T follicular helper cell (primary cell): ENCODE results near the gene TSHR.
"Not testable (repeated sequence)": the region's sequence is repeated elsewhere in the genome, so short reads cannot be mapped to it uniquely, and the experiment has no call there.

Experiments
- DNase-seq: peaks from one replicate; pipeline ENCODE4 v3.0.0-alpha.2; 2020; ENCODE audit warnings: low read depth

Gene TSHR

GRCh38 chr14:80951491-80951890 is 3.9 kb upstream of the TSHR start:
- DNase-seq: no peak

DNA sequence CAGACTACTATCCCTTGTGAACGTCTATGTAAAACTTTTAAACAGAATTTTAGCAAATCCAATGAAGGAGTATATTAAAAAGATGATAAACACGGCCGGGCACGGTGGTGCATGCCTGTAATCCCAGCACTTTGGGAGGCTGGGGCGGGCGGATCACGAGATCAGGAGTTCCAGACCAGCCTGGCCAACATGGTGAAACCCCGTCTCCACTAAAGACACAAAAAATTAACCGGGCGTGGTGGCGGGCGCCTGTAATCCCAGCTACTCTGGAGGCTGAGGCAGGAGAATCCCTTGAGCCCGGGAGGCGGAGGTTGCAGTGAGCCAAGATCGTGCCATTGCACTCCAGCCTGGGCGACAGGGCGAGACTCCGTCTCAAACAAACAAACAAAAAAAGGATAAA is 2.2 kb upstream of the TSHR start:
- not testable (repeated sequence) for DNase-seq

- peak; percentile 62 for DNase-seq
Measured at GRCh38 chr14:80954687-80955299, 628 bp upstream of the TSHR start.

GRCh38 chr14:80956102-80956501 is 681 bp downstream of the TSHR start:
- no peak for DNase-seq

GRCh38 chr14:80956922-80957321 is 1.5 kb downstream of the TSHR start:
- no peak for DNase-seq

- no peak for DNase-seq
Measured at GRCh38 chr14:80957613-80958012, 2.2 kb downstream of the TSHR start.

DNA sequence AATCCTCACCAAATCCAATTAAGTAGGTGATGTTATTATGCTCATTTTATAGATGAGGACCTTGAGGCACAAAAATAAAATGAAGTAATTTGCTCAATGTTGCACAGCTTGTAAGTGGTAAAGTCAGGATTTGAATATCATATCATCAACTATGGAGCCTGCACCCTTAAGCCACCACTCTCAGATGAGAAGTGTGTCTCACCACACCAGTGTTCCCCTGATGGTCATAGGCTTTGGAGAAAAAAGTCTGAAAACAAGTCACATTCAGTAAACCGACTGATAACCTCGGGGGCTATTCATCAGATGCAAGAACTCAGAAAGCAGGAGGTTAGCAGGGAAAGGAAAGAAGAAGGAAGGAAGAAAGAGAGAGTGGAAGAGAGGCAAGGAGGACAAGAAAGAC is 2.8 kb downstream of the TSHR start:
- DNase-seq: no peak

DNA sequence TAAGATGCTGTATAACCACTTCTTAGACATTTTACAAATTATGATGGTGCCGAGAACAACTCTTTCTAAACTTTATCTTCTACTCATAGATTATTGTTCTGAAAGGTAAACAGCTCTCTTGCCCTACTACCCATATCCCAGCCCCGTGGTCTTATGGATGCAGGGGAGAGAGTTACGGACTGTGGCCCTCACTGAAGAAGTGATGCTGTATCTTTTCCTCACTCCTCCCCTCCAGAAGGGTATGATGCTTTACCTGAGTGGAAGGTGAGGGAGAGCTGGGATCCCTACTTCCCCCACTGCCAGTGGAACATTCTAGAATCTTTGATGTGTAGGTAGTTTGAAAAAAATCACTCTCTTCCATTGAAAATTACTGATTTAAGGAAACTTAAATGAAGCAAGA is 3.5 kb downstream of the TSHR start:
- DNase-seq: no peak

- DNase-seq: peak; percentile 24
Measured at GRCh38 chr14:80959496-80959895, 4.1 kb downstream of the TSHR start.

DNA sequence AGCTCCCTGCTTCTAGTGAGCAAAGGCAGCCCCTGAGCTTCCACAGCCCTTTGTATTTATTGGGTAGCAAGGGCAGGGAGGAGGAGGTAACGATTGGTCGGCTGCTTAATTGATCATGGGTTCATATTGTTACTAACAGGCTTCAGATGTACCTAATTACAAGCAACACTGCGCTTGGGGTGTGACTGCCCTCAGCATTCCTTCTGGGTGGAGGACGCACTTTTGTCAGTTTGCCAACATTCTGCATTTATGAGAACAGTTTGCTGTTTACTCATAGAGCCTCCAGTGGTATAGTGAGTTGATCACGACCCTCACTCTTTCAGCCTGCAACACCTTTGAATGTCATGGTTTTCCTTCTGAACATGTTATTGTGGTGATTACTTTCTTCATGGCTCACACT is 9.6 kb downstream of the TSHR start:
- no peak for DNase-seq

DNA sequence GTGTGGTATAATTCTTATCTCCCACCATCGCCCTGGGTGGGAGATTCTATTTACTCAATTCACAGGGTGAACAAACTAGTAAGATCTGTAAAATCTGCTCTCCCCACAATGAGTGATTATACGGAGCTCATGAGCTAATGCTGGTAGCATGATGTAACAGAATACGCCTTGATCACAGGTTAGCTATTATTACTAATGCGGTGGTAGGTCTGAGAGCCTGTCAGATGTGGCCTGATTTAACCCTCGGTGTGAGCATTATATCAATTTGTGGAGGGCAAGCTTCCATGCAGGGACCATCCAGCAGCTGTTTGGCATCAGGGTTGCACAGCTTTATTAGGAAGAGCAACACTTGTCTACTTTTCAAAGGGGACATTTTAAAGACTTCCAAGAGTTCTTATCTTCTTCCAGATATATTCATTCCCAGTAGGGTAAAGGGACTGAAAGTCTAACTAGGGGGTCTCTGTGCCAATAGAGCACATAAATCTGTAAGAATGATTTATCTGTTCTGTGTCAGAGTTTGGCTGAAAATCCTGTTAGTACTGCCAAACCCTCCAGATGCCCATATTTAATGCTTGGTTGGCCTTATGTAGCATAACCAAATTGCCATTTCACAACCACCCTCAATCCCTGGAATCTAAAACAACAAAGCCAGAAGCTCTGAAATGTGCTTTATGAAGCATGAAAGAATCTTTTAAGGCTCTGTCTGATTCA is 18.7 kb downstream of the TSHR start:
- no peak for DNase-seq

- no peak for DNase-seq
Measured at GRCh38 chr14:80974679-80975078, 19.3 kb downstream of the TSHR start.

GRCh38 chr14:80977221-80977620 is 21.8 kb downstream of the TSHR start:
- no peak for DNase-seq

DNA sequence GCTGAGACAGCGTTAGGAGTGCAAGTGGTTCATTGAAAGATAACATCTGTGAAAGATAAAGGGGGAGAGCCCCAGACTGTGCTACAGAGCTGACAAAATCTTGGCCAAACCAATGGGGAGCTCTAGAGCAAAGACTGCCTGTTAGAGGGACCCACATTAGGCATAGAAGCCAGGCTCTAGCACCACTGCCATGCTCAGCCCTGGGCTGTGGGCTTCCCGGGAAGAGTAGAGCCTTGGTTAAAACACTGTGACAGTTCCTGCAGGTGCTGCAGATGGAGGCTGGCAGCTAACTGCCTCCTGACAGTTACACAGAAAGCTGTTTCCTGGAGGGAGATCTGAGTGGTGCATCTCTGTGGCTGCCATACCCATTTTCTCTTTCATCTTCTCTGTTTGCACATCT is 23.0 kb downstream of the TSHR start:
- no peak for DNase-seq

GRCh38 chr14:80979951-80980350 is 24.5 kb downstream of the TSHR start:
- DNase-seq: no peak

DNA sequence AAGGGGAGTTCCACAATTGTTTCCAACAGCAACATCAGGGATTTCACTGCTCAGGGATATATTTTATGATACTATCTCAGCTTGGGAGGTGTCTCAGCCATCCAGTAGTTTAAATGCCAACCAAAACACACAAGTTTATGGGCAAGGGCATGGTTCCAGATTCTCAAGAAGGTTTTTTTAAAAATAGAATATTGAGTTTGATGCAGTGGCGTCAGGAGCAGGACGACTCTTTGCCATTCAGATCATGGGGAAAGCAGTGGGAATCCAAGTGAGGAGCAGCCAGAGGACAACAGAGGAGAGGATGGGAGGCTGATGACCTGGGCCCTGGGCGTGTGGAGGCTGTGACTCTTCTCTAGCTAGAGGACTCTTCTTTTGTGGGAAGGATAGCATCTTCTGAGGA is 25.7 kb downstream of the TSHR start:
- DNase-seq: no peak

DNA sequence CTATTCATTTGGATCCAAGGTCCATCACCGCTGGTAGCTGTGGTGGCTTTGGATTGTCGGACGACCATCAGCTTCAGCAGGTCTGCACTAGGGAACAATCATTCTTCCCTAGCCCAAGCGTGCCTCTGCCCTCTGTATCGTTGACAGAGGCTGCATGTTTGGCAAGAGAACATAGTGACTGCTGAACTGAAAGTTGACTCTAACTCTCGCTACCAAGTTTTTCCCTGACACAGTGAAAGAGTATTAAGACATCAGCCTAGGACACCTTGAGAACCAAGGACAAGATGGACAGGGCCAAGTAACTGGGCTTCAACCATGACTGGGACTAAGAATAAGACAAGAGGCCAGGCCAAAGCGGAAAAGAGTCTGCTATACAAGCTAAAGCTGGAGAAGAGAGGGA is 26.3 kb downstream of the TSHR start:
- no peak for DNase-seq

DNA sequence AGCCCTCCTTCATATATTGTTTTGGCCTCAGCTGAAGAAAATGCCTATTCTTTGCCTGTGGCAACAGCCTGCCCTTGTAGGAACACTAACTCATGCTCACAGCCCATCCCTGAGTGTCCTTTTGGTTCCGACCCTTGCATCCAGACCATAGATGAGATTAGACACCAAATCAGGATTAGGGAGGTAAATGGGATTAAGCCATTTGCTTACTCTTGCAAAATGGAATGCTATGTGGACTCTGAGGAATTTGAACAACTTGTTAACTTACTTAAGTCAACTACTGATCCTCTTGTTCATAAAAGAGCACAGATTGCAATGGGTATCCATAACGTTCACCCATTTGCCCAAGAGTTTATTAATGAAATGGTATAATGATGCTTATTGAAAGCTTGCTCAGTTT is 27.3 kb downstream of the TSHR start:
- no peak for DNase-seq

DNA sequence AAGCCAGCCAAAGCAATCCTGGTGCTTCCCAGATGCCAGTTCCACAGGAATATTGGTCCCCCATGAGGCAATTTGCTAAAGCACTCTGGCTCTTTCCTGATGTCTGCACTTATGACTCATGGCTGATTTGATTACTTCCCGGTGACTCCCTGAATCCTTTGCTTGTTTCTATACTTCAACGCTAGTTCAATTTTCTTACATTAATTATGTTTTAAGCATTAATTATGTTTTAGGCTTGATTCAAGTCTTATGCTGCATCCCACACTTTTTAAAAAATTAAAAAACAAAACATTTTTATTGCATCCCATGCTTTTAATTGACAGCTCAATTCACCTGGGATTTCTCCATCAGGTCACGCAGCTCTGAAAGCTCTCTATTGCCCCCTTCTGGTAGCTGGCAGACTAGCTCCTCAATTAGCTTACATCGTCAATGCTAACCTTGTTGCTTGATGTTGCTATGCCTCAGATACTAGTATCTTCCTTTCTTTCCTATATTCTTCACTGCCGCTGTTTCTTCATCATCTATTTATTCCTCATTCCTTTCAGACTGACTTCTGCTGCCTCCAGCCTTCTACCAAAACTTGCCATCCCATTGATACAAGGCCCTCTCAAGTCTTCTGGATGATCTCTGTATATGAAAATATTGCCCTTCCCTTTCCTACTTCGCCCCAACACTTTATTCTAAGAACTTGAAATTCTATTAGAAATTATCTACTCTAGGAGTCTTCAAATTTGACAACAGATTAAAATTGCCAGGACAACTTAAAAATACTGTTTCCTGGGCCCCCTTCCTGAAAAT is 32.0 kb downstream of the TSHR start:
- DNase-seq: peak; percentile 49

GRCh38 chr14:80988192-80988591 is 32.8 kb downstream of the TSHR start:
- DNase-seq: no peak

DNA sequence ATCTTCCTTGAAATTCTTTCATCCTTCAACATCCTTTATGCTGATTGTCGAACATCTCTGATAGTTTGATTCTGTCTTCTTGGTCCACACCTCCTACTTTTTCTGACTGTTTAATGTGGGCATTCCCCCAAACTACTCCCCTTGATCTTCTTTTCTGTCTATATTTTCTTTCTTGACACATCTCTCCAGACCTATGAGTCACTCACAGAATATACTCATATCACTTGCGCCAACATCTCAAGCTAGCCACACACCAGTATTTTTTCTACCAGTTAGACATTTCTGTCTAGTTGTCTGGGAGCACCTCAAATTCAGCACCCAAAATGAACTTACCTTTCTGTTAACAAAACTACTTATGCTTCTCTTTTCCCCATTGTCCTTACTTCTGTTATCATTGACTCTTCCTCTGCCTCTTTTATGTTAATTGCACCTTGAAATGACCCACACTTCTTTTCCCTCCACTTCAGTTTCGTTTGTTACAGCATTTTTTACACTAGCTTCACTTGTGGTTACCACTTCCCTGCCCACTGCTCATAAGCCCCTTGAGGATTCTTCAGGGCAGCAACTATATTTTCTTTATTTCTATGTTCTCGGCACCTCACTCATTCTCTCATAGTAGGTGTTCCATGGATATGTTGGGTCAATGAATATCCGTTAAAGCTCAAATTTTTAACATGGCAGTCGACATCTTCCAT is 33.5 kb downstream of the TSHR start:
- DNase-seq: no peak

GRCh38 chr14:80992580-80992979 is 37.2 kb downstream of the TSHR start:
- no peak for DNase-seq
